Duodenal mucosa (tissue), 2 donors: ENCODE results near the gene C15orf40.

Experiments
- H3K27ac ChIP-seq: one replicate; pipeline ENCODE4 v1.7.0; 2013; ENCODE audit warnings: low read depth, low read length
- H3K27me3 ChIP-seq, 2 donors: one replicate each; pipeline ENCODE4 v1.7.0; 2013; ENCODE audit warnings: low read length in 2 of 2, control low read depth in 1 of 2; ENCODE audit not compliant: insufficient read depth in 2 of 2, control insufficient read depth in 1 of 2
- H3K36me3 ChIP-seq, 2 donors: one replicate each; pipeline ENCODE4 v1.7.0; 2013; ENCODE audit warnings: low read length in 2 of 2, control low read depth in 1 of 2; ENCODE audit not compliant: insufficient read depth in 2 of 2, control insufficient read depth in 1 of 2
- H3K4me1 ChIP-seq, 2 donors: one replicate each; pipeline ENCODE4 v1.7.0; 2013; ENCODE audit warnings: low read length in 2 of 2, control low read depth in 1 of 2; ENCODE audit not compliant: insufficient read depth in 2 of 2, control insufficient read depth in 1 of 2
- H3K4me3 ChIP-seq, 2 donors: one replicate each; pipeline ENCODE4 v1.7.0; 2013; ENCODE audit warnings: low read length in 2 of 2, low read depth in 1 of 2
- H3K9ac ChIP-seq, 2 donors: one replicate each; pipeline ENCODE4 v1.7.0; 2013; ENCODE audit warnings: low read length in 2 of 2, low read depth in 1 of 2
- H3K9me3 ChIP-seq, 2 donors: one replicate each; pipeline ENCODE4 v1.7.0; 2013; ENCODE audit warnings: low read length in 2 of 2, control low read depth in 1 of 2; ENCODE audit not compliant: control insufficient read depth in 1 of 2

C15orf40 gene

GRCh38 chr15:82972990-82973389 is 38.4 kb downstream of the C15orf40 start:
- Histone ChIP-seq H3K36me3 (no peaks in the 10 kb centered on the region), H3K9me3 (no peaks in the 10 kb centered on the region), H3K27me3 (no peaks in the 10 kb centered on the region), H3K4me3 (no peak overlapping the region), H3K27ac (no peak overlapping the region), H3K9ac (no peak overlapping the region), H3K4me1 (no peaks in the 10 kb centered on the region)

DNA sequence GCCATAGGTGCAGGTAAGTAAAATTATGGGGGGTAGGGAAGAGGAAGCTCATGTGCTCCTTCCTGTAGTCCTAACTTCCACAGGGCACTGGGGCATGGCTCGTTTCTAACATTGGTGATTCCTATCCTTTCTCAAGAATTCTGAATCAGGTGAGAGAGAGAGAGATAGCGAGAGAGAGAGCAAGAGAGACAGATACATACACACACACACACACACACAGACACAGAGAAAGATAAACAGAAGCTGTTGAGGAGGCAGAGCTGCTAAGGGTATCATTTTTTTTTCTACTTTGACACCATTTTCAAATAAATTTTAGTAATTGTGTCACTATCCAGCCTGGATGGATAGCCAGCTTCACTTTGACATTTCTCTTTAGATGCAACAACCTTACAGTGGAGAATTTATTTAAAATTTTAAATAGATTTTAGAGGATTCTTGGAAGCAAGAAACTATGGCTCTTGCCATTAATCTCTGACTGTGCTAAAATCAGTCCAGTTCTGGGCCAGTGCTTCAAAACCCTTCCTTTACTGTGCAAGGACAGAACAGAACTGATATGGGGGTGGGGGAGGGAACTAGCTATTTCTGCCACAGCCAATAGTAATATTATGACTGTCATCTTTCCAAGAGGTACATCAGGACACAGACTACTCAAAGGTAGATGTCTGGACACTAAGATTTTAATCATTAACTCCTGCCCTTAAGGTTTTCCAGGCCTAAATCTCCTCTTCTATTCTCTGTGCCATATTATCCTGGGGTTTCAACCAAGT is 40.0 kb downstream of the C15orf40 start:
- no peaks in the 10 kb centered on the region for H3K4me1 ChIP-seq
- no peaks in the 10 kb centered on the region for H3K9me3 ChIP-seq
- H3K36me3 ChIP-seq = no peaks in the 10 kb centered on the region
- H3K4me3 ChIP-seq = no peak overlapping the region
- H3K27me3 ChIP-seq = no peaks in the 10 kb centered on the region
- H3K9ac ChIP-seq = no peak overlapping the region
- no peak overlapping the region for H3K27ac ChIP-seq

DNA sequence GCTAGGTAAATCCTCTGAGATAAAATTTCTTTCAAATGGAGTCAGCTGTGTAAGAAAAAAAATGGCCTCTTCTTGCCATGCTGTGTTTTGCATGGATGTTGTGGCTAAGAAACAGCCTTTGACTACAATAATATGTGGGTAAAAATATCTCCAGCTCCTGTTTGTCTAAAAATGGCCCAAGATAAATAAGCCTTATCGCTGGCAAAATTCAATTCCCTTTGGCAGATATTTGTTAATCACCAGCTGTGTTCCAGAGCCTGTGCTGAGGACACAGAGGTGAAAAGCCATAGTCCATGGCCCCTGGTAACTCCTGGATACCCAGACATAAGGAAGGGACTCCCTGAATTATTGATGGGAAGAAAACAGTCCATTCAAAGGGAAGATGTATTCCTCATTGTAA is 40.7 kb downstream of the C15orf40 start:
- Histone ChIP-seq H3K36me3 (no peaks in the 10 kb centered on the region), H3K4me3 (no peak overlapping the region), H3K27me3 (no peaks in the 10 kb centered on the region), H3K9me3 (no peaks in the 10 kb centered on the region), H3K9ac (no peak overlapping the region), H3K4me1 (no peaks in the 10 kb centered on the region), H3K27ac (no peak overlapping the region)

DNA sequence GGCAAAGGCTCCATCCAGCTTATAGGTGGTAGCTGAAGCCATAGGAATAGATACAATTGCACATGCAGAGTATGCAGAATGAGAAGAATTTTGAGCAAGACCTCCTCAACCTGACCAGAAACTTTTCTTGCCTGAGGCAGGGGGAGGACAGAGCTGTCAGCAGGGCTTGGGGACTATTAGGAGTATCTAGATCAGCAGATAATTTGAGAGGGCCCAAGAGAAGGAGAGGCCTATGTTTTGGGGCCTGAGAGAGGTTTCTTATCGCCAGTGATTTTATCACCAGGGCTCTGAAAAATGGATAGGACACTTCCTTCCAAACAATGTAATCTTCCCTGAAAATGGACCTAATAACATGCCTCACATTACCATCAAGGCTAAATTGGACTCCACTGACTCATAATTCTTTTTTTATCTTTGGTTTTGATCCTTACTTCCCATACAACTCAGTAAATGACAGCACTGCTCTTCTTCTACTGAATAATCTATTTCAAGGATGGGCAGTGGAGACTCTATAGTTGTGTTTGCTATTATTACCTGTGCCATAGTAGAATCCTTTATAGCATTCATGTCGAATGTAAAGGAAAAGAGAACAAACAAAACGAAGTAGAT is 41.3 kb downstream of the C15orf40 start:
- Histone ChIP-seq H3K36me3 (no peaks in the 10 kb centered on the region), H3K9me3 (no peaks in the 10 kb centered on the region), H3K27ac (no peak overlapping the region), H3K4me1 (no peaks in the 10 kb centered on the region), H3K4me3 (no peak overlapping the region), H3K27me3 (no peaks in the 10 kb centered on the region), H3K9ac (no peak overlapping the region)

GRCh38 chr15:82969353-82969752 is 42.1 kb downstream of the C15orf40 start:
- H3K27ac ChIP-seq = no peak overlapping the region
- H3K36me3 ChIP-seq = no peaks in the 10 kb centered on the region
- no peak overlapping the region for H3K9ac ChIP-seq
- H3K27me3 ChIP-seq = no peaks in the 10 kb centered on the region
- no peaks in the 10 kb centered on the region for H3K9me3 ChIP-seq
- H3K4me1 ChIP-seq = no peaks in the 10 kb centered on the region
- no peak overlapping the region for H3K4me3 ChIP-seq

DNA sequence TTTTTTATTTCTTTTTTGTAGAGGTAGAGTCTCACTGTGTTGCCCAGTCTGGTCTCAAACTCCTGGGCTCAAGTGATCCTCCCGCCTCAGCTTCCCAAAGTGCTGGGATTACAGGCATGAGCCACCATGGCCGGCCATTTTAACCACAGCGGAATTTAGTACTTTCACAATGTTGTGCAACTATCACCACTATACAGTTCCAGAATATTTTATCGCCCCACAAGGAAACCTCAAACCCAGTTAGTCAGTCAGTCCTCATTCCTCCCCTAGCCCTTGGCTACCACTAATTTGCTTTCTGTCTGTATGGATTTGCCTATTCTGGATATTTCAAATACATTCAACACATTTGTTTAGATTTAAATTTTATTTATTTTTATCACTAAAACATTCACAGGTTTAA is 43.4 kb downstream of the C15orf40 start:
- H3K9ac ChIP-seq = no peak overlapping the region
- H3K27ac ChIP-seq = no peak overlapping the region
- no peaks in the 10 kb centered on the region for H3K9me3 ChIP-seq
- no peaks in the 10 kb centered on the region for H3K27me3 ChIP-seq
- H3K4me3 ChIP-seq = no peak overlapping the region
- H3K36me3 ChIP-seq = no peaks in the 10 kb centered on the region
- no peaks in the 10 kb centered on the region for H3K4me1 ChIP-seq

- no peaks in the 10 kb centered on the region for H3K27me3 ChIP-seq
- no peaks in the 10 kb centered on the region for H3K9me3 ChIP-seq
- no peak overlapping the region for H3K27ac ChIP-seq
- no peak overlapping the region for H3K4me3 ChIP-seq
- no peak overlapping the region for H3K9ac ChIP-seq
- no peaks in the 10 kb centered on the region for H3K4me1 ChIP-seq
- no peaks in the 10 kb centered on the region for H3K36me3 ChIP-seq
Measured at GRCh38 chr15:82966671-82967071, 44.8 kb downstream of the C15orf40 start.

- Histone ChIP-seq H3K27me3 (no peaks in the 10 kb centered on the region), H3K9ac (no peak overlapping the region), H3K9me3 (no peaks in the 10 kb centered on the region), H3K36me3 (no peaks in the 10 kb centered on the region), H3K27ac (no peak overlapping the region), H3K4me3 (no peak overlapping the region), H3K4me1 (no peaks in the 10 kb centered on the region)
Measured at GRCh38 chr15:82964890-82965289, 46.5 kb downstream of the C15orf40 start.

DNA sequence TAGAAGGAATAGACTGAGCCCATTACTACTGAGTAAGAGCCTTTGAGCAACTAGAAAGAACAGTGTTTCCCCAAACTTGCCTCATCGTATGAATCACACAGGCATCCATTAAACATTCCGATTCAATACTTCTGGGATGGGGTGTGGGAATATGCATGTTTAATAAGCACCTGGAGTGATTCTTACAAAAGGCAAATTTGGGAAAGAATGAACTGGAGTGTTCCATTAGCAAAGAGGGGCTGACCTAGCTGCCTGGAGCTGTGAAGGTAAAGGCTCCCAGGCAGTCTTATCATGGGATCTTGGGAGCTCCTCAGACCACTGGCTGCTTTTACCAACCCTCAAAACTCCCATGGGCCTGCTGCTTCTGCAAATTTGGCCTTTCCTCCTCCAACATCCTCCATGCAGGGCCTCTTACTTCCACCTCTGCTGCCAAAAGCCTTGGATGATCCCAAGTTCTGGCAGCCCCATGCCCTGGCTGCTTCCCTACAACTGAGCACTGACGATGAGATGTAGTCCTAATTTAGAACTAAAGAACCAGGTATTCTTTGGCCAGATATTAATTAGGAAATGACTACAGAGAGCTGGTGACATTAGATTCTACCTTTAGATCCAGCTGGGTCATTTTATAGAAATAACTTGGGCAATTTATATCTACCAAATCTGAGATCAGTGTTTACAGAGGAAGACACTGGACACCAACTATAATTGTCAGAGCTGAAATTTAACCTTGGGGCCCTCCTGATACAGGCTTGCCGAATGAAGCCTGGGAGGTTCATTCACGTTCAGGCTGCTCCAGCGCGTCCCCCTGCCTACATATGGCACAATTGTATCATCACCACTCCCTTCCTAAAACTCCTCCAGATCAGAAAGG is 47.7 kb downstream of the C15orf40 start:
- Histone ChIP-seq H3K9me3 (no peaks in the 10 kb centered on the region), H3K27me3 (no peaks in the 10 kb centered on the region), H3K27ac (no peak overlapping the region), H3K9ac (no peak overlapping the region), H3K36me3 (no peaks in the 10 kb centered on the region), H3K4me1 (no peaks in the 10 kb centered on the region), H3K4me3 (no peak overlapping the region)

- H3K9ac ChIP-seq = no peak overlapping the region
- H3K27ac ChIP-seq = no peak overlapping the region
- H3K9me3 ChIP-seq = no peaks in the 10 kb centered on the region
- no peaks in the 10 kb centered on the region for H3K27me3 ChIP-seq
- no peaks in the 10 kb centered on the region for H3K4me1 ChIP-seq
- H3K36me3 ChIP-seq = no peaks in the 10 kb centered on the region
- H3K4me3 ChIP-seq = no peak overlapping the region
Measured at GRCh38 chr15:82960766-82961165, 50.7 kb downstream of the C15orf40 start.
